ENCODE data around the gene RNPS1. TPM values are rescaled to one million over a fixed set of nuclear protein-coding genes. Genes with fewer than 3 reads are reported as not detected.

Gene RNPS1
- total RNA-seq, 3 donors from 2014 or later (not counting 1 experiment from before 2014, with no cell fraction given), result 269 to 284 (median 273) TPM

DNA sequence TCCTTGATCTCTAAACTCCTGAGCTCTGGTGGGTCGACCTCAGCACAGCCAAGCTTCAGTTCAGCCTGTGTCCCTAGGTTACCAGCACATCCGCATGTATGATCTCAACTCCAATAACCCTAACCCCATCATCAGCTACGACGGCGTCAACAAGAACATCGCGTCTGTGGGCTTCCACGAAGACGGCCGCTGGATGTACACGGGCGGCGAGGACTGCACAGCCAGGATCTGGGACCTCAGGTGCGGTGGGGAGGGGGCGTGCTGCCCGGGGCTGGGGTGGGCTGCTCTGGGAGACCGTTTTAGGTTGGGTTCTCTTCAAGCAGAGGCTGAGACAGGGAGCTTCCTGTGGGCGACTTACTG is 61.5 kb downstream of the RNPS1 start:
- no peaks in the 10 kb centered on the region for H3K27me3 ChIP-seq (ENCODE audit: control insufficient read depth, insufficient read depth, low read length)
- peaks cover 26% of the 10 kb centered on the region for H3K36me3 ChIP-seq (ENCODE audit: control insufficient read depth, insufficient read depth, low read length)
- Mint-ChIP-seq H3K27me3 (ENCODE audit: low read depth in 2 of 2) (peaks cover 0 to 3% of the 10 kb centered on the region in 2 donors), H3K36me3 (no peaks in the 10 kb centered on the region), H3K4me3 (peak overlapping the region; percentile 91), H3K27ac (peak overlapping the region; percentile 80 to 88), H3K4me1 (peaks cover 19 to 28% of the 10 kb centered on the region in 2 donors), H3K9me3 (no peaks in the 10 kb centered on the region)
- H3K9me3 ChIP-seq (ENCODE audit: control insufficient read depth, insufficient read depth, low read length), result no peaks in the 10 kb centered on the region
- ATAC-seq (no peak), DNase-seq (no peak)
- peak overlapping the region; percentile 95 for H3K27ac ChIP-seq (ENCODE audit: low read length)
- H3K4me3 ChIP-seq (ENCODE audit: low read length), result peak overlapping the region; percentile 88
- no peak for TF ChIP-seq CTCF (IDR thresholded peaks at IDR 0.05)
- intact Hi-C loops (cut with micrococcal nuclease), result no loop called here
- 90% methylated on average over 18 of the region's 18 CpGs for WGBS (ENCODE audit: insufficient coverage)
- peaks cover 19% of the 10 kb centered on the region for H3K4me1 ChIP-seq (ENCODE audit: control insufficient read depth, insufficient read depth, low read length)

GRCh38 chr16:2205967-2206313 is 62.0 kb downstream of the RNPS1 start:
- Mint-ChIP-seq H3K4me3 (peak overlapping the region; percentile 91), H3K9me3 (no peaks in the 10 kb centered on the region)
- no peak for ATAC-seq

DNA sequence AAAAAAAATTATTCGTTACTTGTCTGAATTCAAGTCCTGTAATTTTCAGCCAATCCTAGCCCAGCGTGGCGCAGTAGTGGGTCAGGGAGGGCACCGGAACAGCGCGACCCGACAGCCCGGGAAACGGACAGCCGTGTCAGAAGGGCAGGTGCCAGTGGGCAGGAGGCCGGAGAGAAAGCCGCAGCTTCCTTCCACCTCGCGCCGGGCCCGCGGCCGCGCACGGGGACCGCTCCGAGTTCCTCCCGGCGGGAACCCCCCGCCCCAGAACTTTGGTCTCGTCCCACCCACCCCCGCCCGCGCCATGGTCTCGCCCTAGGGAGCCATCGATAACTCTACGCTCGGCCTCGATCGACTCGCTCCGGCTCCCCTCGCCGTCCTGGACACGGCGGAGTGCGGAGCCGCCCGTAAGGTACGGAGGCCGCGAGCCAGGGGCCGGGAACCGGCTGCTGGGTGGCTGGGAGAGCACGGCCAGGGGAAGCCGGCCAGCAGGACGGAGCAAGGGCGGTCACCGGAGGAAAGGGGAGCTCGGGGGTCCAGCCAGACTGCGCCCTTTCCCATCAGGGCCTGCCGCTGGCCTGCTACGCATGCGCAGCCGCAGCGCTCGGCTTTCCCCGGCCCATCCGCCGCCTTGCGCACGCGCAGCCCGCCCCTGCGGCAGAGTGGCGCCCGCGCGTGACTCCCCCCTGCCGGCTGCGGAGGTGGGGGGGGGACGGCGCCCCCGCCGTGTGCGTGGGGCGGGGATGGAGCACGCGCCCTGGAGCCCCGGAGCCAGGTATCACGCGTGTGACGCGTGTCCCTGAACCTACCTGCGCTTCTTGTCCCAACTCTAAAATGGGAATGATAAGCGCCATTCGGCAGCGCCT is 62.6 kb downstream of the RNPS1 start, which contains the start of gene MLST8:
Gene MLST8 (plus strand): TSS at position 351 of the 863 bp plus-strand sequence. CDS start 632 bp downstream, outside the sequence.
- WGBS (ENCODE audit: insufficient coverage), result under 1% methylated on average over 93 of the region's 93 CpGs
- intact Hi-C loops (cut with micrococcal nuclease), result no loop called here
- Histone ChIP-seq H3K4me3 (ENCODE audit: low read length) (peak within 1 kb of the TSS; percentile 88), H3K4me1 (ENCODE audit: control insufficient read depth, insufficient read depth, low read length) (peaks cover 19% of the 10 kb centered on the region), H3K27me3 (ENCODE audit: control insufficient read depth, insufficient read depth, low read length) (no peaks in the 10 kb centered on the region), H3K9me3 (ENCODE audit: control insufficient read depth, insufficient read depth, low read length) (no peaks in the 10 kb centered on the region), H3K36me3 (ENCODE audit: control insufficient read depth, insufficient read depth, low read length) (peaks cover 26% of the 10 kb centered on the region), H3K27ac (ENCODE audit: low read length) (peak within 1 kb of the TSS; percentile 95)
- no peaks in the 10 kb centered on the region for H3K36me3 Mint-ChIP-seq
- peaks cover 19 to 28% of the 10 kb centered on the region in 2 donors for H3K4me1 Mint-ChIP-seq
- H3K4me3 Mint-ChIP-seq, result peak within 1 kb of the TSS; percentile 91
- peak; percentile 88 to 97 (median 93) for ATAC-seq
- peaks cover 0 to 4% of the 10 kb centered on the region in 2 donors for H3K27me3 Mint-ChIP-seq (ENCODE audit: low read depth in 2 of 2)
- DNase-seq, result peak; percentile 94 to 98
- no peaks in the 10 kb centered on the region for H3K9me3 Mint-ChIP-seq
- H3K27ac Mint-ChIP-seq, result peak within 1 kb of the TSS; percentile 80 to 88
- TF ChIP-seq CTCF (IDR thresholded peaks at IDR 0.05), result peak; percentile 16

More at GRCh38 chr16:2205967-2206313, 62.0 kb downstream of the RNPS1 start:
- DNase-seq, result no peak
- H3K4me3 ChIP-seq (ENCODE audit: low read length), result peak overlapping the region; percentile 88
- no peak for TF ChIP-seq CTCF (IDR thresholded peaks at IDR 0.05)
- peaks cover 26% of the 10 kb centered on the region for H3K36me3 ChIP-seq (ENCODE audit: control insufficient read depth, insufficient read depth, low read length)
- WGBS (ENCODE audit: insufficient coverage), result 20% methylated on average over 16 of the region's 16 CpGs
- H3K4me1 ChIP-seq (ENCODE audit: control insufficient read depth, insufficient read depth, low read length), result peaks cover 19% of the 10 kb centered on the region
- Mint-ChIP-seq H3K27me3 (ENCODE audit: low read depth in 2 of 2) (peaks cover 0 to 3% of the 10 kb centered on the region in 2 donors), H3K27ac (peak overlapping the region; percentile 80 to 88), H3K4me1 (peaks cover 19 to 28% of the 10 kb centered on the region in 2 donors), H3K36me3 (no peaks in the 10 kb centered on the region)
- intact Hi-C loops (cut with micrococcal nuclease), result no loop called here
- H3K27ac ChIP-seq (ENCODE audit: low read length), result peak overlapping the region; percentile 95
- H3K27me3 ChIP-seq (ENCODE audit: control insufficient read depth, insufficient read depth, low read length), result no peaks in the 10 kb centered on the region
- H3K9me3 ChIP-seq (ENCODE audit: control insufficient read depth, insufficient read depth, low read length), result no peaks in the 10 kb centered on the region

Data from natural killer cell (primary cell).